ENCODE measurements around the gene MYPN.
A peak's percentile ranks its signal among the peaks of the same experiment; 100 is the strongest.
"Not testable (repeated sequence)": the region's sequence is repeated elsewhere in the genome, so short reads cannot be mapped to it uniquely, and the experiment has no call there.

MYPN gene, protein sequence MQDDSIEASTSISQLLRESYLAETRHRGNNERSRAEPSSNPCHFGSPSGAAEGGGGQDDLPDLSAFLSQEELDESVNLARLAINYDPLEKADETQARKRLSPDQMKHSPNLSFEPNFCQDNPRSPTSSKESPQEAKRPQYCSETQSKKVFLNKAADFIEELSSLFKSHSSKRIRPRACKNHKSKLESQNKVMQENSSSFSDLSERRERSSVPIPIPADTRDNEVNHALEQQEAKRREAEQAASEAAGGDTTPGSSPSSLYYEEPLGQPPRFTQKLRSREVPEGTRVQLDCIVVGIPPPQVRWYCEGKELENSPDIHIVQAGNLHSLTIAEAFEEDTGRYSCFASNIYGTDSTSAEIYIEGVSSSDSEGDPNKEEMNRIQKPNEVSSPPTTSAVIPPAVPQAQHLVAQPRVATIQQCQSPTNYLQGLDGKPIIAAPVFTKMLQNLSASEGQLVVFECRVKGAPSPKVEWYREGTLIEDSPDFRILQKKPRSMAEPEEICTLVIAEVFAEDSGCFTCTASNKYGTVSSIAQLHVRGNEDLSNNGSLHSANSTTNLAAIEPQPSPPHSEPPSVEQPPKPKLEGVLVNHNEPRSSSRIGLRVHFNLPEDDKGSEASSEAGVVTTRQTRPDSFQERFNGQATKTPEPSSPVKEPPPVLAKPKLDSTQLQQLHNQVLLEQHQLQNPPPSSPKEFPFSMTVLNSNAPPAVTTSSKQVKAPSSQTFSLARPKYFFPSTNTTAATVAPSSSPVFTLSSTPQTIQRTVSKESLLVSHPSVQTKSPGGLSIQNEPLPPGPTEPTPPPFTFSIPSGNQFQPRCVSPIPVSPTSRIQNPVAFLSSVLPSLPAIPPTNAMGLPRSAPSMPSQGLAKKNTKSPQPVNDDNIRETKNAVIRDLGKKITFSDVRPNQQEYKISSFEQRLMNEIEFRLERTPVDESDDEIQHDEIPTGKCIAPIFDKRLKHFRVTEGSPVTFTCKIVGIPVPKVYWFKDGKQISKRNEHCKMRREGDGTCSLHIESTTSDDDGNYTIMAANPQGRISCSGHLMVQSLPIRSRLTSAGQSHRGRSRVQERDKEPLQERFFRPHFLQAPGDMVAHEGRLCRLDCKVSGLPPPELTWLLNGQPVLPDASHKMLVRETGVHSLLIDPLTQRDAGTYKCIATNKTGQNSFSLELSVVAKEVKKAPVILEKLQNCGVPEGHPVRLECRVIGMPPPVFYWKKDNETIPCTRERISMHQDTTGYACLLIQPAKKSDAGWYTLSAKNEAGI (N-terminal part only)

DNA sequence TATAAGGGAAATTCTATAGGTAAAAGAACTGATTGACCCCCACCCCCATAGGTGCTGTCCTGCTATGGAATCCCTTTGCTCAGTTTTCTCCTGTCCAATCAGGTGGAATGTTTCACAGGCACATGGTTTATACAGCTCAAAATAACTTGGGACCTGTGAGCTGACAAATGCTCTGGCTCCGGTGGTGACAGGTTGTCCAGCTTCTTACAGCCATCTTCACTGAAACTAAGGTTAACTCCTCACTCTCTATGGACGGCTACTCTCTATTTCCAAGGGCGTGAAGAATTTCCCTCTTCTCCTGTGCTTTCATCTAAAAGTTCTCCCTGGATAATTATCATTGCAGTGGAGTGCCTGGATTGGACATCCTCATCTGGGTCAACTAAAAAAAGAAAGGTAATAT is at the start of gene MYPN:
TSS of gene MYPN (plus strand) at position 158 of the 400 bp plus-strand sequence. CDS start 11,951 bp downstream, outside the sequence.
- TF ChIP-seq JUND (IDR thresholded peaks at IDR 0.05; ENCODE audit: low read depth), result no peak
- DNase-seq (ENCODE audit: low read depth in 1 of 2, low spot score in 1 of 2), result no peak
- in situ Hi-C loops (cut with HindIII; ENCODE audit: low pct_unique_long_range_greater_than_20kb, low sequenced_read_pairs), result no loop called here

DNA sequence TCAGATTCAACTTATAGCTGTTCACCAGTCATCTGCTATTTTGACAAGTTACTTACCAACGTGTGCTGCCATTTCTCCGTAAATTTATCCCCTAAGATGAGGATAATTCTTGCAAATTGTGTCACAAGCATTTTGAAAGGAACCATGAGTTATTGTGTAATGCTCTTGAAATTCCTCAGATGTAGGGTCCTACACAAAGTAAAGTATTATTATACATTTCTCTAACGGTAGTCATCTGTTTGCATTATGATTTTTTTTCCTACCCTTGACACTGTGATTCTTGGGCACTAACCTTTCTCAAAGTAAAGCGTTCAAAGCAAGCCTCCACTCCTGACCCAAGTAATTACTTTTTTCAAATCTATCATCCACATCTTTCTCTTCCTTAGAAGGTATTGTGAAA is 42.3 kb upstream of the MYPN start:
- in situ Hi-C loops (cut with HindIII; ENCODE audit: low pct_unique_long_range_greater_than_20kb, low sequenced_read_pairs), result no loop called here
- DNase-seq (ENCODE audit: low read depth in 1 of 2, low spot score in 1 of 2), result no peak
- no peak for TF ChIP-seq JUND (IDR thresholded peaks at IDR 0.05; ENCODE audit: low read depth)

DNA sequence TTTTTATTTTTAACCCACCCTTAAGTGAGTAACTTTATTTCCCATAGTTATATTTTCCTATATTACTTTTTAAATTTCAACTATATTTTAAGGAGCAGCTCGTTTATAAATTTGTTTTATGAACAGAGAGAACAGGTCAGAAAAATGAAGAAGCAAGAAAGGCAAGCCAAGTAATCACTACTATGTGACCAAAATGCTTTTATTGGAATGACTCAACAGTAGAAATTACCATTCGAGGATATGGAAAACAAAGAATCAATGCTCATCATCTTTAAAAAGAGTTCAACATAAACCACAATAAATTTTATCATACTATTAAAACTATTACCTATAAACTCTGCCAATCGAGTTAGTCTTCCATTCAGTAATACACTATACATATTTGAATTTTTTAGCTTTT is 41.8 kb upstream of the MYPN start:
- no peak for DNase-seq (ENCODE audit: low read depth in 1 of 2, low spot score in 1 of 2)
- in situ Hi-C loops (cut with HindIII; ENCODE audit: low pct_unique_long_range_greater_than_20kb, low sequenced_read_pairs), result no loop called here
- no peak for TF ChIP-seq JUND (IDR thresholded peaks at IDR 0.05; ENCODE audit: low read depth)

DNA sequence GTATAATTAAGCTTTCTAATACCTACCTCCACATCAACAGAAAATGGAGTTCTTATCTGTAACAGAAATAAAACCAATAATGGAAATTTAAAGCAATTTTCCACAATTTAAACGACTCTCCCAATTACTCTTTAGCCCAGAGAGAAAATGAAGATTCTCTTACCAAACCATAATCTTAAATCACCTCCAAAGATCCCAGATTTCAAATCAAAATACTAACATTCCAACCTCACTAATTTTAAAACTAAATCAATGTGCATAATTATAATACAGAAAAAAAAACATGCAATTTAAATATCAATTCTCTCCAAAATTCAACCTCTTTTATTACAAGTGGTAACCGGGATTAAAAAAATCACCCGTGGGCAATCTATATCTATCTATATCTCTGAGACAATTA is 35.7 kb upstream of the MYPN start:
- no peak for DNase-seq (ENCODE audit: low read depth in 1 of 2, low spot score in 1 of 2)
- in situ Hi-C loops (cut with HindIII; ENCODE audit: low pct_unique_long_range_greater_than_20kb, low sequenced_read_pairs), result no loop called here
- TF ChIP-seq JUND (IDR thresholded peaks at IDR 0.05; ENCODE audit: low read depth), result no peak

DNA sequence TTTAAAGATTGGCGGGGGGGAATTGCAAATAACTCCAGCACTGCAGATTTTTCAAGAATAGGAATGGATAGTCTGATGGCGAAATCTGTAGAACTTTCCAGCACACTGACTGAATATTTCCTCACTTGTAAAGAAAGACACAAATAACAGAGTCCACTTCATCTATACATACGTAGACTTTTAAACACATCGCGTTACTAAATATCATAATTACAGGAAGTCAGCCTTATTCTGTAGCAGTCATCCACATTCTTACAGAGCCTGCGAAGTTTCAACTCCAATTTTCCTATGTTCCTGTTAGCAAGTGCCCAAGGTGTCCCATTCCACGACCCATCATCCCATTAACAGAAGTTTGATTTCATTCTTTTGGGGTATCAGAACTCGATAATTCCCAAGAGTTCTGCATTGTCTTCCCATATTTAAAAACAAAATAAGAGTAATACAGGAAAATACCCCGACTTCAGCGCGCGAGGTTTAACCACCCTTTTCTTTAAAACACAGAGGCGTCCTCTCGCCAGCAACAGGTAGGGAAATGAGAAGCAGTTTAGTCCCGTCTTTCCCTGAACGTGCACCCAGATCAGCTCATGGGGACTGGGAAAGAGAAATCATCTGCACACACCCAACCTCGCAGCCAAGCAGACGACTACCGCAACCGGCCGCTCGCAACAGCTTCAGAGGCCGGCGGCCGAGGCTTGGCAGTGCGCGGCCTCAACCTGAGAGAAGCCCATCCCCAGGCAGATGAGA is 35.1 kb upstream of the MYPN start:
- no peak for TF ChIP-seq JUND (IDR thresholded peaks at IDR 0.05; ENCODE audit: low read depth)
- peak in 1 of 2 experiments; percentile 30 for DNase-seq (ENCODE audit: low read depth in 1 of 2, low spot score in 1 of 2)
- in situ Hi-C loops (cut with HindIII; ENCODE audit: low pct_unique_long_range_greater_than_20kb, low sequenced_read_pairs), result no loop called here

DNA sequence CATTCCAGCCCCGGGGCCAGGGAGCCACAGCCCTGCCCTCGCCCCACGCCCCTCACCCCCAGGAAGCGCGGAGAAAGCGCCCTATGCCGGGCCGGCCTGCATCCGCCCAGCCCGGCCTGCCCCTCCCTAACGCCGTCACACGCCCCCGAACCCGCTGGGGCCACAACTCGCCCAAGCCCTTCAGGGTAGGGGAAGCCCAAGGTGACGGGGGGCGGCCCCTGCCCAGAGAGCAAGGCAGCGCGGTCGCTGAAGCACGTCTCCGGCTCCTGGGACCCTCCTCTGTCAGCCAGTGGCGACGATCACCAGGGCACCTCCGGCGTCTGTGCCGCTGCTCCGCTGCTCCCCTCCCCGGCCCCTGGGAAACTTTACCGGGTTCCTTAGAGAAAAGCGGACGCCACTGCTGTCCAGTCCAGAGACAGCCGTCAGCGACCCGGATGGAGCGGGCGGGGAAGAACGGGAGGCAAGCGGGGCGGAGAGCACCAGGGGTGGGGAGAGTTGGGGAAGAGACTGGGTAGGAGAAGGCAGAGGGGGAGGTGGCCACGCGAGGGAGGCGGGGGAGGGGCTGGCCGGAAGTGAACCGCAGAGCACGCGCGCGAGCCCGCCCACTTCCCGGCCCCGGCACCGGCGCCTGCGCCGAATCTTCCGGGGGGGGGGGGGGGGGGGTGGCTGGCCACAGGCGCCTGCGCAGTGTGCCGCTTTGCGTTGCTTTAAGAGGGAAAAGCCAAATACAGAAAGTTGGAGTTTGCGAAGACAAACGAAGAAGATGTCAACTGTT is 34.3 kb upstream of the MYPN start, which contains the start of gene HERC4:
TSS of gene HERC4 (minus strand) at position 509 of the 775 bp plus-strand sequence. CDS start 2,175 bp downstream, outside the sequence.
- no peak for TF ChIP-seq JUND (IDR thresholded peaks at IDR 0.05; ENCODE audit: low read depth)
- peak; percentile 92 to 98 for DNase-seq (ENCODE audit: low read depth in 1 of 2, low spot score in 1 of 2)
- in situ Hi-C loops (cut with HindIII; ENCODE audit: low pct_unique_long_range_greater_than_20kb, low sequenced_read_pairs), result no loop called here

DNA sequence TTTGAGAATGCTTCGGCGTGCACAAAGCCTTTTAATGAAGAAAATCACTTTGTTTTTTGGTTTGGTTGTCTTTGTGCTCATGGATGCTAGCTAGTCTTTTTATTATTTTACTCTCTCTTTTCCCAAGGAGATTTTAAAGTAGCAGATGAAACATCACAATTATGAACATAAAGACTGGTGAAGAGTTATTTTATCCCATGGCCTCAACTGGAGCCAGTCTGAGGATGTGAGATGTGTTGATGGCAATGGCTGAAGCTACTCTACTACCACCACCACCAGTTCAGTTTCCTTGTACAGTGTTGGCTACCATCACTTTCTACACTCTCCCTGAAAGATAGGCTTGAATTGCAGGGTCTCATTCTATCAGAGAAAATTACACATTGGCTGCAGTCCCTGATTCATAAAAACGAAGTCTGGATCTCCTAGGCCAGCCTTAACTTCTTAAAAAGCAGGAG is 33.7 kb upstream of the MYPN start:
- in situ Hi-C loops (cut with HindIII; ENCODE audit: low pct_unique_long_range_greater_than_20kb, low sequenced_read_pairs), result no loop called here
- TF ChIP-seq JUND (IDR thresholded peaks at IDR 0.05; ENCODE audit: low read depth), result no peak
- DNase-seq (ENCODE audit: low read depth in 1 of 2, low spot score in 1 of 2), result no peak

DNA sequence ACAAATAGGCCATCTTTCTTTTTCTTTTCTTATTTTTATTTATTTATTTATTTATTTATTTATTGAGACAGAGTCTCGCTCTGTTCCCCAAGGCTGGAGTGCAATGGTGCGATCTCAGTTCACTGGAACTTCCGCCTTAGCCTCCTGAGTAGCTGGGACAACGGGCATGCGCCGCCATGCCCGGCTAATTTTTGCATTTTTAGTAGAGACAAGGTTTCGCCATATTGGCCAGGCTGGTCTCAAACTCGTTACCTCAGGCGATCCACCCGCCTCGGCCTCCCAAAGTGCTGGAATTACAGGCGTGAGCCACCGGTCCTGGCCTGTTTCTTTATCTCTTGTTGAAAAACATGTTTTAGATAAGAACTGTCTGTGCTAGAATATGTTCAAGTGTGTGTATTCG is 33.2 kb upstream of the MYPN start:
- in situ Hi-C loops (cut with HindIII; ENCODE audit: low pct_unique_long_range_greater_than_20kb, low sequenced_read_pairs); DNase-seq (ENCODE audit: low read depth in 1 of 2, low spot score in 1 of 2): not testable (repeated sequence)

DNA sequence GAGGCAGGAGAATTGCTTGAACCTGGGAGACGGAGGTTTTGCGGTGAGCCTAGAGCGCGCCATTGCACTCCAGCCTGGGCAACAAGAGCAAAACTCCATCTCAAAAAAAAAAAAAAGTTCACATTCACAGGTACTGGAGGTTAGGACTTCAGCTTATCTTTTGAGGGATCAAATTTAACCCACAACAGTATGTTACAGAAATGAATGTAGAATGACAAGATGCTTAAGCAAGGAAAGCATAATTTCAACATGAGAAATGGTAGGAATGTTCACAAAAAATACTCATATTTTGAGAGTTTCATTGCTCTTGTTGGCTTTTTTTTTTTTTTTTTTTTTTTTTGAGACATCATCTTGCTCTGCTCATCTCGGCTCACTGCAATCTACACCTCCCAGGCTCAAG is 32.3 kb upstream of the MYPN start:
- no peak for TF ChIP-seq JUND (IDR thresholded peaks at IDR 0.05; ENCODE audit: low read depth)
- no peak for DNase-seq (ENCODE audit: low read depth in 1 of 2, low spot score in 1 of 2)
- in situ Hi-C loops (cut with HindIII; ENCODE audit: low pct_unique_long_range_greater_than_20kb, low sequenced_read_pairs), result no loop called here

DNA sequence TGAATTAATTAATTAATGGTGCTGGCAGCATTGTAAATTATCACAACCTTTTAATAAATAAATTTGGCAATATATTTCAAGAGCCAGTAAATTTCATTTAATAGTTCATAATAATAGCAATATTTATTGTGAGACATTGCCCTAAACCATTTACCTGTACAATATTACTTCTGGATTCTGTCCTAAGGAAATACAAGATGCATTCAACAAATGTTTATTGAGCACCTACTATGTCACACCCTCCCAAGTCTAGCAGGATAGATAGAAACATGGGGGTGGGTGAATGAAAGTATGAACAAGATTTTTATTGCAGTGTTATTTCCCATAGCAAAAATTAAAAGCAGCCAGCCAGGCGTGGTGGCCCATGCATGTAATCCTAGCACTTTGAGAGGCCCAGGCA is 29.9 kb upstream of the MYPN start:
- TF ChIP-seq JUND (IDR thresholded peaks at IDR 0.05; ENCODE audit: low read depth), result no peak
- in situ Hi-C loops (cut with HindIII; ENCODE audit: low pct_unique_long_range_greater_than_20kb, low sequenced_read_pairs), result no loop called here
- no peak for DNase-seq (ENCODE audit: low read depth in 1 of 2, low spot score in 1 of 2)

DNA sequence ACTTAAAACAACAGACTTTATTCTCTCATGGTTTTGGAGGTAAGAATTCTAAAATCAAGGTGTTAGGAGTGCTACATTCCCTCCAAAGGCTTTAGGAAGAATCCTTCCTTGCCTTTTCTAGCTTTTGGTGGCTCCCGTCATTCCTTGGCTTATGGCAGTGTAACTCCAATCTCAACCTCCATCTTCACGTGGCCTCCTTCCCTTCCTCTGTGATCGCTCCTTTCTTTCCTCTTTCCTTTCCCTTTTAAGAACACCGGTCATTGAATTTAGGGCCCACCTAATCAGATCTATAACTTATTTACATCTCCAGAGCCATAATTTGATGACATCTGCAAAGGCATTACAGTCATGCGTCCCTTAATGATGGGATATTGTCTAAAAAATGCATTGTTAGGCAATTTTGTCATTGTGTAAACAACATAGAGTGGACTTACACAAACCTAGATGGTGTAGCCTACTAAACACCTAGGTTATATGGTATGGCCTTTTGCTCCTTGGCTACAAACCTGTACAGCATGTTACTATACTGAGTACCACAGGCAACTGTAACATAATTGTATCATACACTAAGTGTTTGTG is 28.3 kb upstream of the MYPN start:
- TF ChIP-seq JUND (IDR thresholded peaks at IDR 0.05; ENCODE audit: low read depth), result no peak
- DNase-seq (ENCODE audit: low read depth in 1 of 2, low spot score in 1 of 2), result no peak
- in situ Hi-C loops (cut with HindIII; ENCODE audit: low pct_unique_long_range_greater_than_20kb, low sequenced_read_pairs), result no loop called here
